Measurements from ENCODE around the gene CD93. TPM values are rescaled to one million over a fixed set of nuclear protein-coding genes. Genes with fewer than 3 reads are reported as not detected.
A peak's percentile ranks its signal among the peaks of the same experiment; 100 is the strongest.

CD93 gene
- total RNA-seq, 4 donors from 2014 or later: 24.5 to 80.7 (median 66.0) TPM

GRCh38 chr20:23083553-23084220 is 2.4 kb downstream of the CD93 start:
- Histone ChIP-seq H3K9me3 (no peaks in the 10 kb centered on the region), H3K27me3 (no peaks in the 10 kb centered on the region), H3K4me1 (peaks cover 23 to 50% (median 41%) of the 10 kb centered on the region in 4 donors), H3K27ac (replicated peaks in 1 of 4) (peak overlapping the region; percentile 73 to 84 (median 81)), H3K4me3 (peak overlapping the region; percentile 47 to 57 (median 47)), H3K36me3 (peaks cover 0 to 10% (median 0%) of the 10 kb centered on the region in 4 donors)
- 87% methylated on average over 14 of the region's 15 CpGs for WGBS
- DNase-seq (ENCODE audit: extremely low spot score): no peak
- TF ChIP-seq EP300 (IDR thresholded peaks at IDR 0.05) (no peak), POLR2AphosphoS5 (IDR thresholded peaks at IDR 0.05) (no peak), POLR2A (IDR thresholded peaks at IDR 0.05; ENCODE audit: low read depth) (no peak)
- TF ChIP-seq, protein P1, sequence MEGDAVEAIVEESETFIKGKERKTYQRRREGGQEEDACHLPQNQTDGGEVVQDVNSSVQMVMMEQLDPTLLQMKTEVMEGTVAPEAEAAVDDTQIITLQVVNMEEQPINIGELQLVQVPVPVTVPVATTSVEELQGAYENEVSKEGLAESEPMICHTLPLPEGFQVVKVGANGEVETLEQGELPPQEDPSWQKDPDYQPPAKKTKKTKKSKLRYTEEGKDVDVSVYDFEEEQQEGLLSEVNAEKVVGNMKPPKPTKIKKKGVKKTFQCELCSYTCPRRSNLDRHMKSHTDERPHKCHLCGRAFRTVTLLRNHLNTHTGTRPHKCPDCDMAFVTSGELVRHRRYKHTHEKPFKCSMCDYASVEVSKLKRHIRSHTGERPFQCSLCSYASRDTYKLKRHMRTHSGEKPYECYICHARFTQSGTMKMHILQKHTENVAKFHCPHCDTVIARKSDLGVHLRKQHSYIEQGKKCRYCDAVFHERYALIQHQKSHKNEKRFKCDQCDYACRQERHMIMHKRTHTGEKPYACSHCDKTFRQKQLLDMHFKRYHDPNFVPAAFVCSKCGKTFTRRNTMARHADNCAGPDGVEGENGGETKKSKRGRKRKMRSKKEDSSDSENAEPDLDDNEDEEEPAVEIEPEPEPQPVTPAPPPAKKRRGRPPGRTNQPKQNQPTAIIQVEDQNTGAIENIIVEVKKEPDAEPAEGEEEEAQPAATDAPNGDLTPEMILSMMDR (IDR thresholded peaks at IDR 0.05): no peak
- intact Hi-C loops (cut with DNase I): no loop called here

DNA sequence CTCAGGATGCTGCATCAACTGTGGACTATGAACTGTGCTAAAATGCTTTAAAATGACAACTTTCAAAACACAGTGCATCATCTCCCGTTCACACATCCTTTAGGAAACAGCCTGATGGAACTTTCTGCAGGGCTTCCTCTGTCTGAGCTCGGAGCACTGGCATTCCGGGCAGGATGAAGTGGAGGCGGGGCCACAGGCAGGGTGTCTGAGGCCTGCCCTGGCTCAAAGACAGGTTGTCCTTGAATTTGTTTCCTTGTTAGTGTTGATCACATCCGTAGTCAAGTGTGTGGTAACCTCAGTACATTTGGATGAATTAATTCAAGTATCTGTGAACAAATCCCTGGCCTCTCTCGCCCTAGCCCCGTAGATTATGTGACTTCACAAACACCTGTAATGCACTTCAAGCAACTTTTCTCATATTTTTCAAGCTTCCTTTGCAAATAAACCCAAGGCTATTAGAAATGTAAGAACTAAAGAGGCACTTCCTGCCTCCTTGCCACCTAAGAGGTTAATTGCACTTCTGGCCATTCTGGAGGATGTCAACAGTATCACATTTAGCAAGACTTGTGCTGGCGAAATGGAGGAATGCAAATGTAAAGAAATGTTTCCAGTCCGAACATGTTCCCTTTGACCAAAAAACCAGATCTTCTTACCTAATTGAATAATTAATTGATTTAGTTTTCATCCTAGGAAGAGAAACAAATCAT is 3.1 kb downstream of the CD93 start:
- Histone ChIP-seq H3K27me3 (no peaks in the 10 kb centered on the region), H3K36me3 (peaks cover 0 to 17% (median 0%) of the 10 kb centered on the region in 4 donors), H3K4me3 (peak overlapping the region; percentile 47 to 57 (median 47)), H3K4me1 (peaks cover 30 to 55% (median 47%) of the 10 kb centered on the region in 4 donors), H3K9me3 (no peaks in the 10 kb centered on the region), H3K27ac (replicated peaks in 1 of 4) (peak overlapping the region; percentile 73 to 84 (median 81))
- intact Hi-C loops (cut with DNase I): no loop called here
- TF ChIP-seq, protein P1 (IDR thresholded peaks at IDR 0.05): no peak
- peak; percentile 72 to 77 for TF ChIP-seq POLR2AphosphoS5 (IDR thresholded peaks at IDR 0.05)
- WGBS: 61% methylated on average over 9 of the region's 9 CpGs
- DNase-seq (ENCODE audit: extremely low spot score): no peak

- Histone ChIP-seq H3K9me3 (no peaks in the 10 kb centered on the region), H3K27ac (replicated peaks in 1 of 4) (peak overlapping the region in 2 of 4 donors; percentile 2 to 15), H3K27me3 (no peaks in the 10 kb centered on the region), H3K4me1 (peaks cover 20 to 45% (median 35%) of the 10 kb centered on the region in 4 donors), H3K36me3 (peaks cover 0 to 17% (median 0%) of the 10 kb centered on the region in 4 donors), H3K4me3 (peak overlapping the region; percentile 17 to 57 (median 47))
- TF ChIP-seq POLR2AphosphoS5 (IDR thresholded peaks at IDR 0.05) (no peak), POLR2A (IDR thresholded peaks at IDR 0.05; ENCODE audit: low read depth) (no peak), EP300 (IDR thresholded peaks at IDR 0.05) (no peak)
- TF ChIP-seq, protein P1 (IDR thresholded peaks at IDR 0.05): no peak
- DNase-seq (ENCODE audit: extremely low spot score): no peak
- intact Hi-C loops (cut with DNase I): no loop called here
- 69% methylated on average over 5 of the region's 9 CpGs for WGBS
These were observed 4.8 kb downstream of the CD93 start for GRCh38 chr20:23081263-23081819.

DNA sequence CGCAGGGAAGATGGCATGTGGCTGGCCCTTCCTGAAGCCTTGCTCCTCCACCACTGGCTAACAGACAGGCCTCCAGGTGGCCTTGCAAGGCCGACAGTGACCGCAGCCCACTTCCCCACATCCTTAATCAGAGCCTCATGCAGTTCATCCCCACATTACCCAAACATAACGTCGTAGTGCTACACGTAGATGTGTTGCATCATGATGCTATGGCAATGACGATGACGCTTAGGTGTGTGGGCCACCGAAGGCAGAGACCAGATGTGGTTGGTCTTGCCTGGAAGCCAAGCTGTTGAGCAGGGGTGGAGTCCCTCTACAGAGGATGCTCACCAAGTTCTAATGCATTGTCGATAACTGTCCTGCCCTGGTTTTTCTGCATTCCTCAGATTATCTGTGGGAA is 5.6 kb downstream of the CD93 start:
- Histone ChIP-seq H3K27me3 (no peaks in the 10 kb centered on the region), H3K27ac (replicated peaks in 1 of 4) (peak overlapping the region in 1 of 4 donors; percentile 18), H3K36me3 (peaks cover 0 to 17% (median 0%) of the 10 kb centered on the region in 4 donors), H3K9me3 (no peaks in the 10 kb centered on the region), H3K4me1 (peaks cover 16 to 37% (median 27%) of the 10 kb centered on the region in 4 donors), H3K4me3 (no peak overlapping the region)
- 90% methylated on average over 8 of the region's 10 CpGs for WGBS
- DNase-seq (ENCODE audit: extremely low spot score): no peak
- no peak for TF ChIP-seq POLR2AphosphoS5 (IDR thresholded peaks at IDR 0.05)
- TF ChIP-seq EP300 (IDR thresholded peaks at IDR 0.05): no peak
- no peak for TF ChIP-seq POLR2A (IDR thresholded peaks at IDR 0.05; ENCODE audit: low read depth)
- TF ChIP-seq, protein P1 (IDR thresholded peaks at IDR 0.05): no peak
- intact Hi-C loops (cut with DNase I): no loop called here

All from esophagus muscularis mucosa (tissue), 4 donors.